ENCODE results near the gene LMX1A. TPM values are rescaled to one million over a fixed set of nuclear protein-coding genes. Genes with fewer than 3 reads are reported as not detected.

The LMX1A gene
- total RNA-seq, 4 donors from 2014 or later = 1.1 to 2.5 (median 1.8) TPM

DNA sequence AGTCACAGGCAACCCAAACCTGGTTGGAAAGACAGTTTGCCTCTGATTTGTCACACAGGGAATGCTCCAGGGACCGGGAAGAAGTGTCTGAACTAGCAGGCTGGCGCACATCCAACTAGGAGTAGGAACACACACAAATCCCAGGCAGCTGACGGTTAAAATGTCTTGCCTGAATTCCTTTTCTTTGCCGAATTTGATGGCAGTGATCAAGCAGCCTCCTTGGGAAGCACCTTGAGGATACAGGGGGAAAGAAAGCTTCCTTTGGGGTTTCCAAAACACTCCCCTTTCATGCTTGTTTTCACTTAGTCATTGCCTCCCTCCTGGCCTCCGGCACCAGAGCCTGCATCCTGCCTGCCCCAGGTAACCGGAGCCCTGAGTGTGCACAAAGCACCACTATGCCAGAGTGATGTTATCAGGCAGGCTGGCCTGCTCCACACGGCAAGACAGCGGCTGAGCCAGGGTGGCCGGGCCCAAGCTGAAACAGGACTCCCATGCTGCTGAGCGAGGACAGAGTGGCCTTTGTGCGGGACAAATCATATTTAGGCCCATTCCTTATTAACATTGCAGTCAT is 193.8 kb downstream of the LMX1A start:
- Histone ChIP-seq H3K27me3 (no peaks in the 10 kb centered on the region), H3K9me3 (no peaks in the 10 kb centered on the region), H3K4me1 (no peaks in the 10 kb centered on the region), H3K27ac (no peak overlapping the region), H3K36me3 (no peaks in the 10 kb centered on the region), H3K4me3 (no peak overlapping the region)
- no peak for TF ChIP-seq POLR2A (IDR thresholded peaks at IDR 0.05)
- TF ChIP-seq, protein P1, sequence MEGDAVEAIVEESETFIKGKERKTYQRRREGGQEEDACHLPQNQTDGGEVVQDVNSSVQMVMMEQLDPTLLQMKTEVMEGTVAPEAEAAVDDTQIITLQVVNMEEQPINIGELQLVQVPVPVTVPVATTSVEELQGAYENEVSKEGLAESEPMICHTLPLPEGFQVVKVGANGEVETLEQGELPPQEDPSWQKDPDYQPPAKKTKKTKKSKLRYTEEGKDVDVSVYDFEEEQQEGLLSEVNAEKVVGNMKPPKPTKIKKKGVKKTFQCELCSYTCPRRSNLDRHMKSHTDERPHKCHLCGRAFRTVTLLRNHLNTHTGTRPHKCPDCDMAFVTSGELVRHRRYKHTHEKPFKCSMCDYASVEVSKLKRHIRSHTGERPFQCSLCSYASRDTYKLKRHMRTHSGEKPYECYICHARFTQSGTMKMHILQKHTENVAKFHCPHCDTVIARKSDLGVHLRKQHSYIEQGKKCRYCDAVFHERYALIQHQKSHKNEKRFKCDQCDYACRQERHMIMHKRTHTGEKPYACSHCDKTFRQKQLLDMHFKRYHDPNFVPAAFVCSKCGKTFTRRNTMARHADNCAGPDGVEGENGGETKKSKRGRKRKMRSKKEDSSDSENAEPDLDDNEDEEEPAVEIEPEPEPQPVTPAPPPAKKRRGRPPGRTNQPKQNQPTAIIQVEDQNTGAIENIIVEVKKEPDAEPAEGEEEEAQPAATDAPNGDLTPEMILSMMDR (IDR thresholded peaks at IDR 0.05) = no peak
- no peak for DNase-seq

DNA sequence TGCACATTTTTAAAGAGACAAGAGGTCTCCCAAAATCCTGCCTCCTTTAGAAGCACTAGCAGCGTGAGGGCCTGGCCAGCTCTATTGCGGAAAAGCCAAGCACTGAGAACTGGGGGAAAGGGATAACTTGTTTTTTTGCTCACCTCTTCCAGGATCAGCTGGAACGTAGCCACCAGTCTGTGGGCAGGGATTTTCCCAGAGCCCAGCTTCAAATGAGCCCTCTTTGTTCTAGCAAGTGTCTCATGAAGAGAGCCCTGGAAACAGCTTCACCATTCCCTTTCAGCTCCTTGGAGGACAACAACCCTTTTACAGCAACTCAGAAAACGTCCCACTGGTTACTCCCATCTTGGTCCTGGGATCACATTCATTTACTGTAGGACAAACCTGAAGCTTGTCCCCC is 195.4 kb downstream of the LMX1A start:
- no peaks in the 10 kb centered on the region for H3K9me3 ChIP-seq
- no peaks in the 10 kb centered on the region for H3K36me3 ChIP-seq
- H3K4me3 ChIP-seq = no peak overlapping the region
- no peaks in the 10 kb centered on the region for H3K4me1 ChIP-seq
- no peak for TF ChIP-seq POLR2A (IDR thresholded peaks at IDR 0.05)
- TF ChIP-seq, protein P1 (IDR thresholded peaks at IDR 0.05) = no peak
- H3K27me3 ChIP-seq = no peaks in the 10 kb centered on the region
- no peak overlapping the region for H3K27ac ChIP-seq
- no peak for DNase-seq

DNA sequence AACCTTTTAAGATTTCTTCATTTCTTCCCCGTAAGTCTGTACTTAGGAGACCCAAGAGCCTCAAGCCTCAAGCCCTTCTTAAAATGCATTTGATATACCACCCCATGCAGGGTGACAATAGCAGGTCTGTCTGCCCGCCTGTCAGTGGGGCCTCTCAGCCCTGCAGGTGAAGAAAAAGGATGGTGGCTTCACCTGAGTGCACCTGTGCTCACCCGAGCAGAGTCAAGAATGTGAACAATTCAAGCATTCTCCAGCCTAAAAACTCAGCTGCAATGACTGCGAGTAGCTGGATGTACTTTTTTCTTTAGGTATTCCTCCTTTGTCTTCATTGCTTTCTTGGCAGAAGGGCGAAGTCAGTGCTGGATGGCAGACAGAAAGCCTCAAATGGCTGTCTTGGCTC is 203.3 kb downstream of the LMX1A start:
- Histone ChIP-seq H3K9me3 (no peaks in the 10 kb centered on the region), H3K36me3 (no peaks in the 10 kb centered on the region), H3K4me1 (no peaks in the 10 kb centered on the region), H3K27ac (no peak overlapping the region), H3K4me3 (no peak overlapping the region), H3K27me3 (no peaks in the 10 kb centered on the region)
- DNase-seq = no peak
- TF ChIP-seq POLR2A (IDR thresholded peaks at IDR 0.05) = no peak
- TF ChIP-seq, protein P1 (IDR thresholded peaks at IDR 0.05) = no peak

DNA sequence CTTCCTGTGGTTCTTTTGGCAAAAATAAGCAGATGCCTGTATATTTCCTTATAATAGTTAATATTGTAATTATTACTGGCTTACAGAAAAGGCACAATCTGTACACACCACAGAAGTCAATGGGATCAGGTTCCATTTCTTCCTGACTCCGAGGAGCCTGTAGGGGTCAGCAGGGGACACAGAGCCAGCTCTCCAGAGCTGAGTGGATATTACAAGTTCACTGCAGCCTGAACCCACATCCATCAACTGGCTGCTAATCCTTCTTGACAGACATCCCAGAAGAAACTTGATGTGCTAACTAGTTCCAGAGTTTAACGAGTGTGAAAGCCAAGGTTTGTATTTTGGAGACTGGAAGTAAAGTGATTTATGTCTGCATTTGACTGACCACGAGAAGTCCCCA is 203.8 kb downstream of the LMX1A start:
- H3K4me3 ChIP-seq = no peak overlapping the region
- H3K27me3 ChIP-seq = no peaks in the 10 kb centered on the region
- no peak for DNase-seq
- TF ChIP-seq, protein P1 (IDR thresholded peaks at IDR 0.05) = no peak
- TF ChIP-seq POLR2A (IDR thresholded peaks at IDR 0.05) = no peak
- no peaks in the 10 kb centered on the region for H3K9me3 ChIP-seq
- H3K27ac ChIP-seq = no peak overlapping the region
- H3K4me1 ChIP-seq = no peaks in the 10 kb centered on the region
- no peaks in the 10 kb centered on the region for H3K36me3 ChIP-seq

DNA sequence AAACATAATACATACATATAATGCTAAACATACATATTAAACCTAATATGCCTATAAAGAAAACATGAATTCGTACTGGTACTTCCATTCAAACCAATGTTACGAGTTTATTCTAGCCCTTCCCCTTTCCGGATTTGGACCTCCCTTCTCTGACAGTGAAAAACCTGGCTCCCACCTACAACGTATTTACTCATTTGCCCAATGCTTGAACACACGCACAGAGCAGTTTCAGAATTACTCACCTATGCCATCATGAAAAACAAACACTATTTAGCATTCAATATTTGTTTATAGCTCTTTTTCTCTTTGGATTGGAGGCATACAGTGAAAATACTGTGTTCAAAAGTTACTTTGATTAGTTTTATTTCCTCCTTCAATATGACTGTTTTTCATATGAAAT is 204.4 kb downstream of the LMX1A start:
- H3K9me3 ChIP-seq = no peaks in the 10 kb centered on the region
- H3K27me3 ChIP-seq = no peaks in the 10 kb centered on the region
- H3K4me1 ChIP-seq = no peaks in the 10 kb centered on the region
- H3K27ac ChIP-seq = no peak overlapping the region
- no peaks in the 10 kb centered on the region for H3K36me3 ChIP-seq
- no peak for DNase-seq
- TF ChIP-seq, protein P1 (IDR thresholded peaks at IDR 0.05) = no peak
- no peak overlapping the region for H3K4me3 ChIP-seq

Other genes with a start within 250 kb of the LMX1A start
- gene RXRG, start 88.4 kb upstream of the LMX1A start, total RNA-seq = 10 to 100 TPM in 1 of 4 donors, not detected in 3; 10.7 TPM
- gene LRRC52, start 187.3 kb upstream of the LMX1A start, total RNA-seq = not detected

All from Peyer's patch (tissue), 4 donors.